Measurements from ENCODE around the gene TMIGD1. TPM values are rescaled to one million over a fixed set of nuclear protein-coding genes. Genes with fewer than 3 reads are reported as not detected.
A peak's percentile ranks its signal among the peaks of the same experiment; 100 is the strongest.

TMIGD1 gene
- total RNA-seq, 1 donor from 2014 or later = not detected

GRCh38 chr17:30336369-30337171 is 2.7 kb upstream of the TMIGD1 start:
- DNase-seq (ENCODE audit: low read depth) = peak; percentile 18

GRCh38 chr17:30334421-30334820 is 564 bp upstream of the TMIGD1 start:
- DNase-seq (ENCODE audit: low read depth) = no peak

GRCh38 chr17:30332057-30332542 is 1.8 kb downstream of the TMIGD1 start:
- no peak for DNase-seq (ENCODE audit: low read depth)

- DNase-seq (ENCODE audit: low read depth) = no peak
These were observed 7.0 kb downstream of the TMIGD1 start for GRCh38 chr17:30326809-30327208.

- DNase-seq (ENCODE audit: low read depth) = no peak
These were observed 9.1 kb downstream of the TMIGD1 start for GRCh38 chr17:30324723-30325122.

GRCh38 chr17:30323895-30324319 is 9.9 kb downstream of the TMIGD1 start:
- peak; percentile 69 for DNase-seq (ENCODE audit: low read depth)

GRCh38 chr17:30323262-30323894 is 10.5 kb downstream of the TMIGD1 start:
- no peak for DNase-seq (ENCODE audit: low read depth)

GRCh38 chr17:30321314-30321713 is 12.5 kb downstream of the TMIGD1 start:
- no peak for DNase-seq (ENCODE audit: low read depth)

GRCh38 chr17:30318155-30318554 is 15.7 kb downstream of the TMIGD1 start:
- DNase-seq (ENCODE audit: low read depth) = no peak

GRCh38 chr17:30316736-30317135 is 17.1 kb downstream of the TMIGD1 start:
- no peak for DNase-seq (ENCODE audit: low read depth)

GRCh38 chr17:30315106-30315505 is 18.8 kb downstream of the TMIGD1 start:
- DNase-seq (ENCODE audit: low read depth) = no peak

- DNase-seq (ENCODE audit: low read depth) = no peak
These were observed 19.4 kb downstream of the TMIGD1 start for GRCh38 chr17:30314474-30314873.

GRCh38 chr17:30312226-30312625 is 21.6 kb downstream of the TMIGD1 start:
- no peak for DNase-seq (ENCODE audit: low read depth)

- no peak for DNase-seq (ENCODE audit: low read depth)
These were observed 23.3 kb downstream of the TMIGD1 start for GRCh38 chr17:30310562-30310961.

GRCh38 chr17:30309591-30309990 is 24.3 kb downstream of the TMIGD1 start:
- DNase-seq (ENCODE audit: low read depth) = no peak

- DNase-seq (ENCODE audit: low read depth) = no peak
These were observed 25.5 kb downstream of the TMIGD1 start for GRCh38 chr17:30308406-30308805.

GRCh38 chr17:30304778-30305177 is 29.1 kb downstream of the TMIGD1 start:
- no peak for DNase-seq (ENCODE audit: low read depth)

- no peak for DNase-seq (ENCODE audit: low read depth)
These were observed 31.6 kb downstream of the TMIGD1 start for GRCh38 chr17:30302241-30302640.

- DNase-seq (ENCODE audit: low read depth) = no peak
These were observed 33.0 kb downstream of the TMIGD1 start for GRCh38 chr17:30300818-30301217.

GRCh38 chr17:30299000-30299399 is 34.9 kb downstream of the TMIGD1 start:
- no peak for DNase-seq (ENCODE audit: low read depth)

GRCh38 chr17:30297715-30298114 is 36.1 kb downstream of the TMIGD1 start:
- no peak for DNase-seq (ENCODE audit: low read depth)

- no peak for DNase-seq (ENCODE audit: low read depth)
These were observed 37.3 kb downstream of the TMIGD1 start for GRCh38 chr17:30296499-30297080.

All from myocyte (in vitro differentiated cells).